Activated CD4-positive, alpha-beta T cell treated with anti-CD3 and anti-CD28 coated beads, Interleukin-10, Interleukin-2, amounts not matched to agents 100 ng/mL and 50 ng/mL, durations not matched to agents 16 hours and 8 hours (primary cell): Measurements from ENCODE around the gene KDR.

ENCODE experiments used
- DNase-seq: peaks from one replicate; pipeline ENCODE4 v3.0.0-alpha.2; 2020

Gene KDR

GRCh38 chr4:55077577-55077976 is 47.8 kb downstream of the KDR start:
- DNase-seq: no peak

GRCh38 chr4:55075823-55076716 is 49.3 kb downstream of the KDR start:
- DNase-seq: peak; percentile 1

GRCh38 chr4:55075376-55075775 is 50.0 kb downstream of the KDR start:
- no peak for DNase-seq

- DNase-seq: no peak
Observed at GRCh38 chr4:55074386-55074785, 51.0 kb downstream of the KDR start.

- DNase-seq: no peak
Observed at GRCh38 chr4:55071951-55072350, 53.4 kb downstream of the KDR start.

- DNase-seq: no peak
Observed at GRCh38 chr4:55069248-55069647, 56.1 kb downstream of the KDR start.

- no peak for DNase-seq
Observed at GRCh38 chr4:55068522-55068921, 56.9 kb downstream of the KDR start.

GRCh38 chr4:55066018-55066417 is 59.4 kb downstream of the KDR start:
- DNase-seq: no peak

- DNase-seq: no peak
Observed at GRCh38 chr4:55055529-55055928, 69.9 kb downstream of the KDR start.

GRCh38 chr4:55051532-55051931 is 73.9 kb downstream of the KDR start:
- DNase-seq: no peak

- DNase-seq: no peak
Observed at GRCh38 chr4:55050418-55050950, 74.9 kb downstream of the KDR start.

GRCh38 chr4:55038176-55038890 is 87.1 kb downstream of the KDR start:
- no peak for DNase-seq

- no peak for DNase-seq
Observed at GRCh38 chr4:55037728-55038127, 87.7 kb downstream of the KDR start.

- no peak for DNase-seq
Observed at GRCh38 chr4:55036405-55036804, 89.0 kb downstream of the KDR start.

GRCh38 chr4:55035892-55036291 is 89.5 kb downstream of the KDR start:
- no peak for DNase-seq

- no peak for DNase-seq
Observed at GRCh38 chr4:55033296-55033695, 92.1 kb downstream of the KDR start.

GRCh38 chr4:55032788-55033187 is 92.6 kb downstream of the KDR start:
- DNase-seq: no peak

GRCh38 chr4:55032179-55032578 is 93.2 kb downstream of the KDR start:
- no peak for DNase-seq

GRCh38 chr4:55031158-55031557 is 94.2 kb downstream of the KDR start:
- no peak for DNase-seq

GRCh38 chr4:55030589-55030988 is 94.8 kb downstream of the KDR start:
- DNase-seq: no peak

GRCh38 chr4:55029821-55030503 is 95.4 kb downstream of the KDR start:
- DNase-seq: no peak

- no peak for DNase-seq
Observed at GRCh38 chr4:55029321-55029720, 96.1 kb downstream of the KDR start.
